ENCODE results near the gene TCF19. TPM values are rescaled to one million over a fixed set of nuclear protein-coding genes. Genes with fewer than 3 reads are reported as not detected.
A peak's percentile ranks its signal among the peaks of the same experiment; 100 is the strongest.

The TCF19 gene
- total RNA-seq, 1 experiment from 2014 or later = 21.4 TPM

DNA sequence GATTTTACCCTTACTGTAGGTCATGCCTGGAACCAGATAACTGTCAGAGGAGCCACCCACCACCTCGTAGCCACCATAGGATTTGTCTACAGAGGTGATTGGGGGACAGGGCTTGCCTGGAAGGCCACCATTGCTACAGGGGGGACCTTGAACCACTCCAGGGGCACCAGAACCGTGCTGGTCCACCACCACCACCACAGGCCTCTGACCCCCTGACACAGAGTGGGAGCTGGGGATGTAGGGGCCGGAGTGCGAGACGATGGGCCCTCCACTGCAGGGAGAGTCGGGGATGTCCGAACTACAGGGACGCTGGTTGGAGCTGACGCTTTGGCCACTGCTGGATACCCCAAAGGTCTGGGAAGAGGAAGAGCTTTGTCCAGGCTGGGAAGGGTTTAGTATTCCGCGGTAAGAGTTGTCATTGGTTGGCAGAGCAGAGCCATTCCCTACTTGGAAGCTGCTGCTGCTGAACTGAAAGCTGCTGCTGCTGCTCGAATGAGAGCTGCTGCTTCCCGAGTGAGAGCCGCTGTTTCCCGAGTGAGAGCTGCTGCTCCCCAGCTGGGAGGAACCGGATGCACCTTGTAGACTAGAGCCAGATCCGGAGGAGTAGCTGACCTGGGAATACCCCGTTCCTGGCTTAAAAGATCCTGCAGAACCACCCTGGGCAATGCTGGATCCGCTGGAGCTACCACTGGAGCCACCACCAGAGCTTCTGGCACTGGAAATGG is 41.6 kb upstream of the TCF19 start:
- H3K9me3 ChIP-seq (ENCODE audit: control insufficient read depth, insufficient read depth, low read depth, low read length) = no peaks in the 10 kb centered on the region
- H3K4me3 ChIP-seq (ENCODE audit: low read depth in 2 of 2, low read length in 2 of 2) = peak overlapping the region; percentile 7 to 37
- H3K27me3 ChIP-seq (ENCODE audit: control insufficient read depth, insufficient read depth, low read length) = no peaks in the 10 kb centered on the region
- H3K36me3 ChIP-seq (ENCODE audit: control insufficient read depth, insufficient read depth, low read length) = no peaks in the 10 kb centered on the region
- peaks cover 19% of the 10 kb centered on the region for H3K4me1 ChIP-seq (ENCODE audit: control insufficient read depth, insufficient read depth, low read length)
- ChIA-PET CTCF (interaction anchor here (1.1 to 1.2 kb wide), 2 partner anchors 12 to 30 kb away, joined by 4 read pairs; no protein-coding TSS in a partner anchor), POLR2A (no interaction called here)
- ATAC-seq (peak; percentile 59), DNase-seq (ENCODE audit: low read depth, low spot score) (no peak)
- TF ChIP-seq TCF7L2 (IDR thresholded peaks at IDR 0.05; ENCODE audit: low read depth, low read length) = no peak
- TF ChIP-seq REST (IDR thresholded peaks at IDR 0.05; ENCODE audit: insufficient read depth in 1 of 2, low read depth in 2 of 2, low read length in 1 of 2) = no peak
- TF ChIP-seq, protein P1, sequence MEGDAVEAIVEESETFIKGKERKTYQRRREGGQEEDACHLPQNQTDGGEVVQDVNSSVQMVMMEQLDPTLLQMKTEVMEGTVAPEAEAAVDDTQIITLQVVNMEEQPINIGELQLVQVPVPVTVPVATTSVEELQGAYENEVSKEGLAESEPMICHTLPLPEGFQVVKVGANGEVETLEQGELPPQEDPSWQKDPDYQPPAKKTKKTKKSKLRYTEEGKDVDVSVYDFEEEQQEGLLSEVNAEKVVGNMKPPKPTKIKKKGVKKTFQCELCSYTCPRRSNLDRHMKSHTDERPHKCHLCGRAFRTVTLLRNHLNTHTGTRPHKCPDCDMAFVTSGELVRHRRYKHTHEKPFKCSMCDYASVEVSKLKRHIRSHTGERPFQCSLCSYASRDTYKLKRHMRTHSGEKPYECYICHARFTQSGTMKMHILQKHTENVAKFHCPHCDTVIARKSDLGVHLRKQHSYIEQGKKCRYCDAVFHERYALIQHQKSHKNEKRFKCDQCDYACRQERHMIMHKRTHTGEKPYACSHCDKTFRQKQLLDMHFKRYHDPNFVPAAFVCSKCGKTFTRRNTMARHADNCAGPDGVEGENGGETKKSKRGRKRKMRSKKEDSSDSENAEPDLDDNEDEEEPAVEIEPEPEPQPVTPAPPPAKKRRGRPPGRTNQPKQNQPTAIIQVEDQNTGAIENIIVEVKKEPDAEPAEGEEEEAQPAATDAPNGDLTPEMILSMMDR (IDR thresholded peaks at IDR 0.05) = no peak
- TF ChIP-seq SIN3A (IDR thresholded peaks at IDR 0.05; ENCODE audit: borderline replicate concordance, insufficient read depth, low read depth, low read length) = no peak
- no peak for TF ChIP-seq POLR2AphosphoS5 (IDR thresholded peaks at IDR 0.05; ENCODE audit: low read depth, low read length)
- H3K27ac ChIP-seq (ENCODE audit: low read length) = 0 out of 2 replicates have a peak overlapping the region, but pooled peaks have one; percentile 53
- in situ Hi-C loops (cut with HindIII; ENCODE audit: low pct_unique_long_range_greater_than_20kb, low sequenced_read_pairs) = no loop called here
- intact Hi-C loops (cut with micrococcal nuclease; ENCODE audit: unreplicated experiment) = no loop called here
- no TSS peak for BruUV-seq (replicated peaks)

DNA sequence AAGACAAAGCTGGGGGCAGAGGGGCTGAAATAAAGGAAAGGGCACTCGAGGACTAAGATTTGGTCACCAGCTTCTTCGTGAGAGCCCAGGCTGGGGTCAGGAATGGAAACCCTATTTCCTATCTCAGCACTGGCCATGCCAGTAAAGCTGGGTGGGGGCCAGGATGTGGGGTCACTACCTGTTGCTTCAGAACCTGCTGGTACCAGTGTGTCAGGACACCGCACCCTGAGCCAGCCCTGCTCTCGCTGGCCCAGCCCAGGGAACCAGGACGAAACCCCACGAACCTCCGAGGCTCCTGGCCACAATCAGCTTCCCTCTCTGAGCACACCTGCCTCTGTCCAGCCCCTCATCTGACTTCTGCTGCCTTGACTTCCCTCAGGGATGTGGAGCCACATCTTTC is 40.2 kb upstream of the TCF19 start:
- H3K9me3 ChIP-seq (ENCODE audit: control insufficient read depth, insufficient read depth, low read depth, low read length) = no peaks in the 10 kb centered on the region
- CTCF ChIA-PET = no interaction called here
- BruUV-seq (replicated peaks) = no TSS peak
- H3K36me3 ChIP-seq (ENCODE audit: control insufficient read depth, insufficient read depth, low read length) = no peaks in the 10 kb centered on the region
- in situ Hi-C loops (cut with HindIII; ENCODE audit: low pct_unique_long_range_greater_than_20kb, low sequenced_read_pairs) = no loop called here
- DNase-seq (ENCODE audit: low read depth, low spot score) = no peak
- no peak overlapping the region for H3K27ac ChIP-seq (ENCODE audit: low read length)
- no peak overlapping the region for H3K4me3 ChIP-seq (ENCODE audit: low read depth in 2 of 2, low read length in 2 of 2)
- POLR2A ChIA-PET = no interaction called here
- TF ChIP-seq POLR2AphosphoS5 (IDR thresholded peaks at IDR 0.05; ENCODE audit: low read depth, low read length) (no peak), SIN3A (IDR thresholded peaks at IDR 0.05; ENCODE audit: borderline replicate concordance, insufficient read depth, low read depth, low read length) (no peak), REST (IDR thresholded peaks at IDR 0.05; ENCODE audit: insufficient read depth in 1 of 2, low read depth in 2 of 2, low read length in 1 of 2) (no peak), TCF7L2 (IDR thresholded peaks at IDR 0.05; ENCODE audit: low read depth, low read length) (no peak)
- TF ChIP-seq, protein P1 (IDR thresholded peaks at IDR 0.05) = no peak
- intact Hi-C loops (cut with micrococcal nuclease; ENCODE audit: unreplicated experiment) = no loop called here
- H3K4me1 ChIP-seq (ENCODE audit: control insufficient read depth, insufficient read depth, low read length) = peaks cover 30% of the 10 kb centered on the region
- no peak for ATAC-seq
- H3K27me3 ChIP-seq (ENCODE audit: control insufficient read depth, insufficient read depth, low read length) = no peaks in the 10 kb centered on the region
